Measurements from ENCODE around the gene KRT17. TPM values are rescaled to one million over a fixed set of nuclear protein-coding genes. Genes with fewer than 3 reads are reported as not detected.

Gene KRT17
- 1 to 10 TPM; 2.8 to 5.1 TPM for total RNA-seq
- long read RNA-seq, donor 1, partial matches to known transcripts, result 1 of 1 reads
- long read RNA-seq, donor 1, other reads (novel, unspliced or antisense), result 0 of 1 reads
- long read RNA-seq, donor 2, partial matches to known transcripts, result 5 of 7 reads
- long read RNA-seq, donor 2, other reads (novel, unspliced or antisense), result 0 of 7 reads

DNA sequence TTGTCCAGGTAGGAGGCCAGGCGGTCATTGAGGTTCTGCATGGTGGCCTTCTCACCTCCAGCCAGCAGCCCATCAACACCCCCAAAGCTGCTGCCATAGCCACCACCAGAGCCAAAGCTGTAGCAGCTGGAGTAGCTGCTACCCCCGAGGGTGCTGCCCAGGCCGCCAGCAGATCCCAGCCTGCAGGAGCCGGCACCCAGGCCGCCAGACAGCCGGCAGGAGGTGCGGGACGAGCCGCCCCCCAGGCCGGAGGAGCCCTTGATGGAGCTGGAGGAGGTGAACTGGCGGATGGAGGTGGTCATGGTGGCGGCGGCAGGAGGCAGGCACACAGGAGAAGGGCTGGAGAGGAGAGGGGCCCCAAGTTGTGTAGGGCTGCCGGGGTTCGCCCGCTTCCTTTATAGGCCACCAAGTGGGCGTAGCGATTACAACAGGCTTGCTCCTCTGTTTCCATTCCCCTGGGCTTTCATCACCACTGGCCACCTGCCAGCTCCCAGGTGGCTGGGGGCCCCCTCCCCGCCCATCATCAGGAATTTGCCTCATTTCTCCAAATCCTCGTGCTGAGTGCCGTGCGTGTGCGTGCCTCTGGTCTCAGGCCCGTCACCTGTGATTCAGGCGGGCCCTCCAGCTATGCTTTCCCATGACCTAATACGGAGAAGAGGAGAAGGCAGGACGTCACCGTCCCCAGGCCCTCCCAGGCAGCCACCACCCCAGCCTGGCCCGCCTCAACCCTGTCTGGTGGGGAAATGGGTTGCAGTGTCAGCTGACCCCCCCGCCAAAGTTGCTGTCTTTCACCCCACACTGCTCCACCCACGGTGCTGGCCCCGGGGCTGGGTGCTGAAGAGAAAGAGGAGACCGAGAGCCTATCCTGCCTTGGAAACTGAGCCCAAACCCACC lies at the start of gene KRT17:
KRT17 (minus strand) TSS at position 368 of the 894 bp plus-strand sequence; CDS start at position 302, 66 bp downstream.
- intact Hi-C loops (cut with DNase I), result no loop called here
- peak; percentile 70 for DNase-seq (ENCODE audit: low spot score)

DNA sequence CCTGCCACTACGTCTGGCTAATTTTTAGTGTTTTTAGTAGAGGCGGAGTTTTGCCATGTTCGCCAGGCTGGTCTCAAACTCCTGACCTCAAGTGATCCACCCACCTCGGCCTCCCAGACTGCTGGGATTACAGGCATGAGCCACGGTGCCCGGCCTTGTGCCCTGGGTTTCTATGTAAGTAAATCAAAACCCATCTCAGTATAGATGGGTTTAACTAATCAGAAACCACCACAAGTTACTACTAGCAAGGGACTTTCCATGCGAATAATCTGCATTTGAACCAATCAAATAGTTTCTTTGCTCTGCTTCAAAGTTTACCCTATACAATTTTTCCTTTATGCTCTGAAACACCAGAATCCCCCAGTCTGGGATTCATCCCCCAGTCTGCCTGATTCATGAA lies 47.8 kb upstream of the KRT17 start:
- intact Hi-C loops (cut with DNase I), result no loop called here
- DNase-seq (ENCODE audit: low spot score), result no peak

DNA sequence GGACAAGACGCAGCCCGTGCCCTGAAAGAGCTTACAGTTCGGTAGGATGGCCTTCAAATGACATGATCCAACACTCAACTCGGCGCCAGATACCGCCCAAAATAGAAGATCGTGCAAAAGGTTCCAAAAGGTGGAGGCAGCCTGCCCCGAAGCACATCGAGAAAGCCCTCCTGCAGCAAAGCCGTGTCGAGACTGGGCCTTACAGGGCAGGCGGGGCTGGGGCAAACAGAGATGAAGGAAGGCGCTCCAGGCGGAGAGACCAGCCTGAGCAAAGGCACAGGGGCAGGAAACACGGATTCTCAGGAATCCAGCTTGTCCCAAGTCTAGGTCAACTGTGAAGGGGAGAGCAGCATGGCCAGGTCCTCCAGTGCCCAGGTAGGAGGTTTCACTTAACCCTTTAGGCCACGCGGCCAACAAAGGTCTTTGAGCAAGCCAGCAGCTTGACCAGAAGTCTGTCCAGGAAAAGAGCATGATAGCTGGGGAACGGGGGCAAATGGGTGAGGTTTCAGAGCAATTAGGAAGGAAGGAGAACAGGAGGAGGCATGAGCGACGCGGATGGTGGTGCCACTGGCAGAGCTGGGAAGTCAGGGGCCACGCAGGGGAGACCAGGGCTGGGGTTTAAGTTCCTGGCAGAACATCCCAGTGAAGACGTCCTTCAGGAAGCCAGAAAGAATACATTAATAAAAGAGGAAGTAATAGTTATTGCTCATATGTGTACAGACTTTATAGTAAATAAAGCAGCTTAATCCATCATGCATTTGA lies 43.1 kb upstream of the KRT17 start:
- DNase-seq (ENCODE audit: low spot score), result no peak
- intact Hi-C loops (cut with DNase I), result loop anchor here (5.0 to 10.0 kb wide), 3 partner anchors 763 to 863 kb away; no protein-coding TSS in a partner anchor

DNA sequence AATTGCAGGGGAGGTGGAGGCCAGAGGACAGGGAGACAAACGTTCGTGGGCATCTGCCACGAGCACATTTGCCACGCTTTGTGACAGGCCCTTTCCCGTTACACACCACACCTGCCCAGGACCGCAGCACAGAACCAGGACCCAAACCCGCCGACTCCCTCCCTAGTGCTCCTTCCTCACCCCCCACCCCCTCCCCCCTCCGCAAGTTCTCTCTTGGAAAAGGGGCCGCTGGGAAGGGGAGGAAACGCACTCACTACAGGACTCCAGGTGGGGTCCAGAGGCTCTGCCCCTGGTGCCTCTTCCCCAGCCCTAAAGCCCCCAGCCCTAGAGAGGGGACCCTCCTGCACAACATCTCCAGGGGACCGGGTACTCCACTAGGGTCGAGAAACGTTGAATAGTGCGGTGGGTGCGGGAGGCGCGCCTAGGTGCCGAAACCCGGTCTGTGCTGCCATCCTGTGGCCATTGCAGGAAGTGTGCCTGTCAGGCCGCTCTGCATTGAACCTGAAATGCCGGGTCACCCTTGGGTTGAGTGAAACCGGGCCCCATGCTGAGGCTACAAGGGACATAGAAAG lies 42.4 kb upstream of the KRT17 start:
- intact Hi-C loops (cut with DNase I), result loop anchor here (5.0 to 10.0 kb wide), 3 partner anchors 762 to 862 kb away; no protein-coding TSS in a partner anchor
- peak; percentile 95 for DNase-seq (ENCODE audit: low spot score)

DNA sequence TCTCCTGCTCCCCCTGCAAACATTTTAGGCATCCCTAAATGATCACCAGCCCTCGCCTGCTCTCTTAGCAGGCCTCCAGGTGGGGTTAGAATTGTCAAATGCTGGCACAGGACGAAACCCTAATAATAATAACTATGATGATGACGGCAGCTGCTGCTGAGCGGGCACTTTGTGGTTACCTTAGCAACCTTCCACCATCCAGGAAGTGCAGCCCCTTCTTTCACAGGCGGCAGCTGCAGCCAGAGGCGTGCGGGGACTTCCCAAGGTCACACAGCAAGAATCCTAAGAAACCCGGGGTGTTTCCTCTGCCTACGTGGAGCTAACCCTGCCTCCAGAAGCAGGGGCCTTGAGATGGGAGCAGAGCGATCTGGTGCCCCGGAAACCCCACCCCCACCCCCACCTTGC lies 41.9 kb upstream of the KRT17 start:
- no peak for DNase-seq (ENCODE audit: low spot score)
- intact Hi-C loops (cut with DNase I), result loop anchor here (5.0 to 10.0 kb wide), 3 partner anchors 761 to 861 kb away; no protein-coding TSS in a partner anchor

DNA sequence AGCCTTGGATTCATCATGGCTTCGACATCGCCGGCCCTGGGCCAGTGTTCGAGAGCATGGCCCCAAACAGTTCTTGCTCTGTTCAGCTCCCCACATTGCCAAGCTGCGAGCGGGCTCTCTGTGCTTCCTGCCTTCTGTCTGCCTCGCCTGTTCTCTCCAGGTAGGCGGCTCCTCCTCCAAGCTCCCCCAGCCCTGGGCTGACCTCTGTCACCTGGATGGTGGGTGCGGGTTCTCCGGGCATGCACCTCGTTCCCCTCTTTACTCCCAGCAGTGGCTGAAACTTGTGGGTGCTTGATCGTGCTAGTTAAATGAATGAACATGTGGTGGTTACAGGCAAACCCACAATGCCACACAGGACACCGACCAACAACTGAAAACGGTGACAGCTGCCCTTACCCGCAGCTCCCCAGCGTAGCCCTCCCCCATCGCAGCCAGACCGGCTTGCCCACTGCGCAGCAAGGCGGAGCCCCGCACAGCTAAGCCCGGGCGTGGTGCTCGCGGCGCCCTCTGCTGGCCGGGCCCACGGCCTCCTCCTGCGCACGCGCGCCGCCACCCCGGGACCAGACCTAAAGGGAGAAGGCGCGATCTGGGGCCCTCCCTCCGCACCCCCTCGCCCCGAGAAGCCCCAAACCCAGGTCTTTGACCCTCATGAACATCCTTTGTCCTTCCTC lies 41.3 kb upstream of the KRT17 start:
- peak; percentile 96 for DNase-seq (ENCODE audit: low spot score)
- intact Hi-C loops (cut with DNase I), result loop anchor here (5.0 to 10.0 kb wide), 3 partner anchors 761 to 861 kb away; no protein-coding TSS in a partner anchor

DNA sequence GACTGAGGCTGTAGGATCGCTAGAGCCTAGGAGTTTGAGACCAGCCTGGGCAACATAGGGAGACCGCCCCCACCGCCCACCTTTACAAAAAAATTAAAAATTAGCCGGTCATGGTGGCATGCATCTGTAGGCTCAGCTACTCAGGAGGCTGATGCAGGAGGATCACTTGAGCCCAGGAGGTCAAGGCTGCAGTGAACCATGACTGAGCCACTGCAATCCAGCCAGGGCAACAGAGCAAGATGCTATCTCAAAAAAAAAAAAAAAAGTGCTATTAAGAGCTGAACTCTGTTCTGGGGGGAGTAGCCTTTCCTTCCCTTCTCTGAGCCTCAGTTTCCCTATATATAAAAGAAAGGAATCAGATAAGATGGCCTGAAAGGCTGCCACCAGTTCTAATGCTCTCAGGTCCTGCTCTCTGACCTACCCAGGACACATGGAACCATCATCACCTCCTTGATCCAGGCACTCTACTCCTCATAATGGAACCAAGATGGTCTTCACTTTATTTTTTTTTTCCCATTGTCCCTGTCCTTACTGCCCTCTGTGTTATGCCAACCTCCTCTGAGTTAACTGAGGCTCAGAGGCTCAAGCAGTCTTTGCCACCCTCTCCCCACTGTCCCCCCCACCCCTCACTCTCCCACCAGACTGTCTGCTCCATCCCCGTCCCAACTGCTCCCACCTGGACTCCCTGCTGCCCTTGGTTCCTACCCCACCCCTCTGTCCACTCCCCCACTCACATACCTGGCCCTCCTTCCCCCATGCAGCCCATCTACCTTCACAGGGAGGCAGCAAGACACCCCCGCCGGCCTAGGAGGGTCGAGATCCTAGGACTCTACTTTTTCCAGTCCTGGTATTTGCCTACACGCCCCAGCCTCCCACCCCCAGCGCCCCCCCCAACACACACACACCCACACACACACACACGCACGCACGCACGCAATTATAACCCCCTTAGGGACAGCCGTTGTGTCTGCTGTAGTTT lies 40.5 kb upstream of the KRT17 start:
- intact Hi-C loops (cut with DNase I), result loop anchor here (5.0 to 10.0 kb wide), 3 partner anchors 760 to 860 kb away; no protein-coding TSS in a partner anchor
- no peak for DNase-seq (ENCODE audit: low spot score)

DNA sequence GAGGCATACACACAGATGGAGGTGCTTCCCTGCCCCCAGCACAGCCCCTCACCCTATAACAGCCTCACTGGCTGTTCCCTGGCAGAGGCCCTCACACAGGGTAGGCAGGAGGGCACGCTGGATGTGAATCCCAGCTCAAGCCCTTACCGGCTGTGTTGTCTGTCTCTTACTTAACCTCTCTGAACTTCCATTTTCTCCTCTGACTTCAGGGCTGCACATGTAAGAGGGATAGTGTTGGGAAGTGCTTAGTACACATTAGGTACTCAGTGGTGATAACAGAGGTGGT lies 39.7 kb upstream of the KRT17 start:
- no peak for DNase-seq (ENCODE audit: low spot score)
- intact Hi-C loops (cut with DNase I), result loop anchor here (10.0 kb wide), 2 partner anchors 759 to 859 kb away; no protein-coding TSS in a partner anchor

DNA sequence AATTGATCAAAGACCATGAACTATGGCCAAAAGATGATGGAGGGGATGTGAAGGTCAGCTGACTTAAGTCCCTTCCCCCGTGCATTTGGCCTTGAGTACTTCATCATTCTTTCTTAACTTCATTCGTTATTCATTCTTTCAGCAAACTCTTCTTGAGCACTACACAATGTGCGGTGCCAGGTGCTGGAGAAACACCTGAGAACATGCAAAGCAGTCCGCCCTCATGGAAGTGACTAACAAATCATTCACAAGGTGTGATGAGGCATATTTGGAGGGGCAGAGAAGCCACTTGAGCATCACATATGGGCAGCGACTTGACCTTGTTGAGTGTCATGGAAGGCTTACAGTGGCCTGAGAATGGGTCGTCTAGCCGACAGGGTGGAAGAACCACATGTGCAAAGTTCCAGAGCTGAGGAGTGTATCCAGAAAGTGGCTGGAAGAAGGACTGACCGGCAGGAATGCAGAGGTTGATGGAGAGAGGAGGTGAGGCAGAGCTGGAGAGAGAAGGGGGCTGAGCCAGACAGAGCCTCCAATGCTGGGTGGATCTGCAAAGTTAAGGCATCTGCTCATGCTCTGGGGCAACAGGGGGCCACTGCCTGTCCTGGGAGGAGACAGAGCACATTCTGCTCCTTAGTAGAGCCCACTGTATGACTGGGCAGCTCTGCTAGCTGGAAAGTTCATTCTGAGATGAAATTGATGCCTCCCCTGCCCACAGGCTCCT lies 39.2 kb upstream of the KRT17 start:
- intact Hi-C loops (cut with DNase I), result loop anchor here (1.0 to 10.0 kb wide), 3 partner anchors 759 to 859 kb away; no protein-coding TSS in a partner anchor

DNA sequence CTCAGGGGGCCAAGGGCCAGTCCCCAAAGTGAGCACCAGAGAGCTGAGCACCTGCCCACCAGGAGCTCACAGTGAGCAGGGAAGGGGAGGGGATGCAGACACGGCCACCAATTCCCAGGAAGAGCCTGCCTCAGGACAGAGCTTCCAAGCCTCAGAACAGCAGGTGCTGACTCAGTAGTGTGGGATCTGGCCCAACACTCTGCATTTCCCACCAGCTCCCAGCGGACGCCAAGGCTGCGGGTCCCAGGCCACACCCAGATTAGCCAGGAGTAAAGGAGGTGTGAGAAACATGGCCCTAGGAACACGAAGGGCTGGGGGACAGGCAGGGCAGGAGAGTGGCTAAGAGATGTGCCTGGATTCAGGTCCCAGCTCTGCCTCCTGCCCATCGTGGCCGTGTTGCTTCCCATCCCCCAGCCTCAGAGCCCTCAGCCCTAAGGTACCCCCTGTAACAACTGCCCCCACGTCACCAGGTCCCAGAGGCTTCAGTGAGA lies 35.9 kb upstream of the KRT17 start:
- intact Hi-C loops (cut with DNase I), result loop anchor here (10.0 kb wide), 2 partner anchors 755 to 855 kb away; no protein-coding TSS in a partner anchor
- DNase-seq (ENCODE audit: low spot score), result no peak

More for the DNA sequence above, 39.2 kb upstream of the KRT17 start:
- DNase-seq (ENCODE audit: low spot score), result no peak

DNA sequence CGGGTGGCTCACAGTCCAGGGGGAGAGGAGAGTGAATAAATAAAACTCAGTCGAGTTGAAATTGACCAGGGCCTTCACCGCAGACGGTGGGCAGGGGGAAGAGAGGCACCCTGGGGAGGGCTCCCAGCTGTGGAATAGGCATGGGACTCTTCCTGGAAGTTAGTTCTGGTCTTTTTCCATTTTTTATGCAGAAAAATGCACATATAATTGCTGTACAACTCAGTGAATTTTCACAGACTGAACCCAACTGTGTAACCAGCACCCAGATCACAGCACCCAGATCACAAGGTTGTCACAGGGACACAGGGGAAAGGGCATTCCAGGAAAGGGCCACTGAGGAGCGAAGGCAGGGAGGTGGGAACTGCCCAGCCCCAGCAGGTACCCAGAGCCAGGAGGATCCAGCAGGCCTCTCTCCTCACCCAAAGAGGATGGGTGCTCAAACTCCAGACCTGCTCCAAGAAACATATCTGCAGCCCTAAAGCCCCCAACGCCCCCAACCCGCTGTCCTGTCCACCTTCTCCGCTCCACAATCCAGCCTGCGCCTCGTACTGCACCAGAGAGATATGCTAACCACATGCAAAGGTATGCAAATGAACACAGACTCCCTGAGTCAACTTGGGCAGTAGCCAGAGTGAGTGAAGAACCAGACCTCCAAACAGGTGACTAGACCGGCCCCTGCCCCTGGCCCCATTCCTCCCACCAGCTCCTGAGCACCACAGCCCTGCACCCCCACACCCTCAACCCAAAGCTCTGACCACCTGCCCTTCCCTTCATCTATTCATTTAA lies 35.2 kb upstream of the KRT17 start:
- intact Hi-C loops (cut with DNase I), result loop anchor here (10.0 kb wide), 3 partner anchors 95 to 855 kb away; no protein-coding TSS in a partner anchor
- DNase-seq (ENCODE audit: low spot score), result no peak

DNA sequence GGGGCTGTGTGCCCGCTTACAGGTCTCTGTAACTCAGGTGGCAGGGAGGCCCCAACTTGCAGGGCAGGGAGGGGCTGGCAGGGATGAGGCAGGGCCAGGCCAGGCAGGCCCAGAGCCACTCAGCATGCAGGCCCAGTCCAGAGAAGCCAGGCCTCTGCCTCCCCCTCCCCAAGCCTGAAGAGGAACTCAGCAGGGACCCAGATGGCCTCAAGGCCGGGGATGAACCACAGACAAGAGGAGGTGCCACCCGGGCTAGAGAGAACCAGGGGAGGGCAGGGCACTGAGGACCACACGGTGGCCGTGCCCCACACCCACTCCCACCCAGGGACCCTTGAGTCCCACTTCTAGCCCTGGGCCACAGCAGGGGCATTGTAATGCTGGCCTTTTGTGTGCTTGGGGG lies 34.5 kb upstream of the KRT17 start:
- intact Hi-C loops (cut with DNase I), result loop anchor here in 1 of 2 donors (10.0 kb wide), 2 partner anchors 94 to 754 kb away; no protein-coding TSS in a partner anchor
- DNase-seq (ENCODE audit: low spot score), result no peak

DNA sequence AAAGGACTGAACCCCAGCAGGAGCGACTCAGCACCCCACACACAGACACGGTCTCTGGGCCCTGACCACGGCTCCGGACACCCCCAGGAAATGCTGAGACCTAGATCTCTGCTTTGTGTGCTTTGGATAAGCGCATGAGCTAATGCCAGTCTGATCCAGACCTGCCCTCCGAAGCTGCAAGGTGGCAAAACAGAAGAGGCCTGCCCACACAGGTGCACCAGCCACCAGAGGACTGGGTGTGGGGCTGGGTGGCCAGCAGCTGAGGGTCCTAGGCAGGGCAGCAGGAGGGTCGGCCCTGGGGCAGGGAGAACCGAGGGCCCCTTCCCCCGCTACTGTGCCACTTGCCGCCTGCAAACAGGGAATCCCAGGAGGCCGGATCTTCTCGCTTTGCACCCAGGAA lies 33.6 kb upstream of the KRT17 start:
- intact Hi-C loops (cut with DNase I), result loop anchor here in 1 of 2 donors (10.0 kb wide), 2 partner anchors 93 to 753 kb away; no protein-coding TSS in a partner anchor

DNA sequence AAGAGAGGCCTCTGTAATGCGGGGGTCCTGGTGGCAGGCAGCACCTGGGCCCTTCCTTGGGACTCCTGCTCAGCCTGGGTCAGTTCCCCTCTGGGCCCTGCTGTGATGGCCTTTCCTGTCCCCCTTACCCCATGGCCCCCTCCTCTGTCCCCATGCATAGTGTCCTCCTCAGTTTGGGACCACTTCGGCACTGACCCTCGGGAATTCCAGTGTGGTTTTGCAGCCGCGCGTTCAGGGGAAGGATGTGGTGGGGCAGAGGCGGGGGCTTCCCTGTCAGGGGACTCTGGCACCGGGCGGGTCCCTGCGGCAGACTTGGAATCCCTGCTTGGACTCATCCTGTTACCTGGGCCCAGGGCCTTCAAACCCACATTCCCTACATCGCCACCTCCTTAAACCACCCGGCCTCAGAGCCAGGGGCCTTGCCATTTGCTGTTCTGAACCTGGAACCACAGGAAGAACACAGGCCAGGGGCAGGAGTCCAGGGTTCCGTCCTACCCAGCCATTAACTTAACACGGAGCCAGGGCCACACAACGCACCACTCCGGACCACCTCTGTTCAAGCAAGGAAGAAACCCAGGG lies 32.9 kb upstream of the KRT17 start:
- intact Hi-C loops (cut with DNase I), result loop anchor here in 1 of 2 donors (10.0 kb wide), 2 partner anchors 92 to 752 kb away; no protein-coding TSS in a partner anchor
- DNase-seq (ENCODE audit: low spot score), result no peak

More for the DNA sequence above, 33.6 kb upstream of the KRT17 start:
- no peak for DNase-seq (ENCODE audit: low spot score)
